HepG2 (cell line): ENCODE results near the gene S100A16. TPM values are rescaled to one million over a fixed set of nuclear protein-coding genes. Genes with fewer than 3 reads are reported as not detected.

Source experiments
- ARNTL ChIP-seq: sonication (generic); formaldehyde crosslinking; IDR thresholded peaks from 2 replicates; pipeline ENCODE4 v1.4.0; 2020; ENCODE audit warnings: mild to moderate bottlenecking, missing genetic modification reagents
- CERS6 ChIP-seq: sonication (generic); formaldehyde crosslinking; IDR thresholded peaks from 2 replicates; pipeline ENCODE4 v1.5.0; 2020; ENCODE audit warnings: missing genetic modification reagents
- ELF3 ChIP-seq: IDR thresholded peaks from 2 replicates; pipeline ENCODE4 v1.6.1; 2016; ENCODE audit warnings: missing genetic modification reagents, missing compliant biosample characterization
- ESRRA ChIP-seq: sonication (generic); formaldehyde crosslinking; IDR thresholded peaks from 2 replicates; pipeline ENCODE4 v1.5.1; 2020; ENCODE audit warnings: mild to moderate bottlenecking, low read depth, missing genetic modification reagents
- FOXM1 ChIP-seq: sonication (generic); formaldehyde crosslinking; IDR thresholded peaks from 2 replicates; pipeline ENCODE4 v1.5.0; 2020; ENCODE audit warnings: missing genetic modification reagents
- HNRNPL ChIP-seq: fragments of 200-400 bp; formaldehyde crosslinking; IDR thresholded peaks from 2 replicates; pipeline ENCODE4 v1.6.1; 2017; ENCODE audit warnings: mild to moderate bottlenecking, low read depth, low read length
- KDM3A ChIP-seq: IDR thresholded peaks from 2 replicates; pipeline ENCODE4 v1.6.1; 2018; ENCODE audit warnings: low read depth, missing compliant biosample characterization
- NCOR1 ChIP-seq: fragments of 200-600 bp; sonication (generic); IDR thresholded peaks from 2 replicates; pipeline ENCODE4 v1.7.0; 2017; ENCODE audit warnings: antibody characterized with exemption, low read length, borderline replicate concordance
- NFATC3 ChIP-seq: sonication (generic); formaldehyde crosslinking; IDR thresholded peaks from 2 replicates; pipeline ENCODE4 v1.5.1; 2020; ENCODE audit warnings: mild to moderate bottlenecking, missing genetic modification reagents
- SALL2 ChIP-seq: sonication (generic); formaldehyde crosslinking; IDR thresholded peaks from 2 replicates; pipeline ENCODE4 v1.8.1; 2023; ENCODE audit warnings: mild to moderate bottlenecking, missing genetic modification reagents, inconsistent platforms
- SOX6 ChIP-seq, 2 experiments: fragments of 450-650 bp in 1 of 2; sonication (generic) in 1 of 2; formaldehyde crosslinking in 1 of 2; IDR thresholded peaks; 2 replicates each; pipeline versions ENCODE4 v1.4.0 to v1.6.1; 2017 to 2020; ENCODE audit warnings: antibody characterized with exemption in 1 of 2, mild to moderate bottlenecking in 1 of 2, missing genetic modification reagents in 1 of 2
- TBX3 ChIP-seq: fragments of 450-650 bp; IDR thresholded peaks from 2 replicates; pipeline ENCODE4 v1.6.1; 2017; ENCODE audit warnings: antibody characterized with exemption, mild to moderate bottlenecking, inconsistent platforms, borderline replicate concordance
- ZBTB10 ChIP-seq: sonication (generic); formaldehyde crosslinking; IDR thresholded peaks from 2 replicates; pipeline ENCODE4 v1.4.0; 2020; ENCODE audit warnings: missing genetic modification reagents, borderline replicate concordance
- ZFX ChIP-seq: sonication (generic); formaldehyde crosslinking; IDR thresholded peaks from 2 replicates; pipeline ENCODE4 v1.4.0; 2020; ENCODE audit warnings: mild to moderate bottlenecking, low read depth, missing genetic modification reagents, moderate library complexity
- ZNF263 ChIP-seq: sonication (generic); formaldehyde crosslinking; IDR thresholded peaks from 2 replicates; pipeline ENCODE4 v1.4.0; 2020; ENCODE audit warnings: missing genetic modification reagents
- ZNF543 ChIP-seq: sonication (generic); formaldehyde crosslinking; IDR thresholded peaks from 2 replicates; pipeline ENCODE4 v1.4.0; 2020; ENCODE audit warnings: mild to moderate bottlenecking, missing genetic modification reagents
- polyA plus RNA-seq, 8 experiments: library from polyadenylated mRNA; depleted of rRNA in 3 of 8; stranded (reverse) in 7 of 8; unstranded in 1 of 8; fragments of >200 nt; fragmentation: Illumina TruSeq in 4 of 8; extraction: Trizol in 4 of 8; gene quantifications; 2 replicates each; pipeline versions ENCODE4 v1.2.1 to v1.2.3, GENCODE V29; 2011 to 2016; ENCODE audit warnings: low read depth in 4 of 8, missing spikeins in 1 of 8, mixed read lengths in 1 of 8; ENCODE audit not compliant: insufficient read depth in 1 of 8
- total RNA-seq, 5 experiments: library from RNA; depleted of rRNA; stranded (reverse); fragments of >200 nt; fragmentation: Illumina TruSeq; extraction: Trizol; gene quantifications; 2 replicates each; pipeline ENCODE4 v1.2.3, GENCODE V29; 2016; ENCODE audit warnings: low read depth in 1 of 5
- TF ChIP-seq, protein P1 (sequence below): sonication (generic); formaldehyde crosslinking; IDR thresholded peaks from 2 replicates; pipeline ENCODE4 v1.4.0; 2020; ENCODE audit warnings: missing genetic modification reagents
- TF ChIP-seq, protein P2 (sequence below): sonication (generic); formaldehyde crosslinking; IDR thresholded peaks from 2 replicates; pipeline ENCODE4 v1.4.0; 2020; ENCODE audit warnings: mild to moderate bottlenecking, missing genetic modification reagents, borderline replicate concordance

The S100A16 gene
- total and polyA plus RNA-seq, 2 of the 13 experiments (the other 11 are each of a cell fraction or from before 2014, with no cell fraction given), result 46.0 to 195 TPM

- TF ChIP-seq ZFX (CRISPR knock-in tag) (peak; percentile 64), TBX3 (no peak), NCOR1 (no peak), NFATC3 (CRISPR knock-in tag) (no peak), HNRNPL (0 out of 2 replicates have a peak, but pooled peaks have one; percentile 62), ESRRA (0 out of 2 replicates have a peak, but pooled peaks have one; percentile 38), ZNF263 (0 out of 2 replicates have a peak, but pooled peaks have one; percentile 11), ELF3 (0 out of 2 replicates have a peak, but pooled peaks have one; percentile 31), KDM3A (peak; percentile 84; the same call in 1 of the 2 replicates), SOX6 (IDR thresholded peaks at IDR 0.05) (no peak), SOX6 (CRISPR knock-in tag; IDR thresholded peaks at IDR 0.05) (peak; percentile 68), ZNF543 (CRISPR knock-in tag) (0 out of 2 replicates have a peak, but pooled peaks have one; percentile 58), ARNTL (peak; percentile 39; the same call in 1 of the 2 replicates), SALL2 (no peak), CERS6 (CRISPR knock-in tag) (no peak), FOXM1 (no peak), ZBTB10 (0 out of 2 replicates have a peak, but pooled peaks have one; percentile 40)
- TF ChIP-seq, protein P1, sequence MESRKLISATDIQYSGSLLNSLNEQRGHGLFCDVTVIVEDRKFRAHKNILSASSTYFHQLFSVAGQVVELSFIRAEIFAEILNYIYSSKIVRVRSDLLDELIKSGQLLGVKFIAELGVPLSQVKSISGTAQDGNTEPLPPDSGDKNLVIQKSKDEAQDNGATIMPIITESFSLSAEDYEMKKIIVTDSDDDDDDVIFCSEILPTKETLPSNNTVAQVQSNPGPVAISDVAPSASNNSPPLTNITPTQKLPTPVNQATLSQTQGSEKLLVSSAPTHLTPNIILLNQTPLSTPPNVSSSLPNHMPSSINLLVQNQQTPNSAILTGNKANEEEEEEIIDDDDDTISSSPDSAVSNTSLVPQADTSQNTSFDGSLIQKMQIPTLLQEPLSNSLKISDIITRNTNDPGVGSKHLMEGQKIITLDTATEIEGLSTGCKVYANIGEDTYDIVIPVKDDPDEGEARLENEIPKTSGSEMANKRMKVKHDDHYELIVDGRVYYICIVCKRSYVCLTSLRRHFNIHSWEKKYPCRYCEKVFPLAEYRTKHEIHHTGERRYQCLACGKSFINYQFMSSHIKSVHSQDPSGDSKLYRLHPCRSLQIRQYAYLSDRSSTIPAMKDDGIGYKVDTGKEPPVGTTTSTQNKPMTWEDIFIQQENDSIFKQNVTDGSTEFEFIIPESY (CRISPR knock-in tag), result peak; percentile 38; the same call in 1 of the 2 replicates
- TF ChIP-seq, protein P2, sequence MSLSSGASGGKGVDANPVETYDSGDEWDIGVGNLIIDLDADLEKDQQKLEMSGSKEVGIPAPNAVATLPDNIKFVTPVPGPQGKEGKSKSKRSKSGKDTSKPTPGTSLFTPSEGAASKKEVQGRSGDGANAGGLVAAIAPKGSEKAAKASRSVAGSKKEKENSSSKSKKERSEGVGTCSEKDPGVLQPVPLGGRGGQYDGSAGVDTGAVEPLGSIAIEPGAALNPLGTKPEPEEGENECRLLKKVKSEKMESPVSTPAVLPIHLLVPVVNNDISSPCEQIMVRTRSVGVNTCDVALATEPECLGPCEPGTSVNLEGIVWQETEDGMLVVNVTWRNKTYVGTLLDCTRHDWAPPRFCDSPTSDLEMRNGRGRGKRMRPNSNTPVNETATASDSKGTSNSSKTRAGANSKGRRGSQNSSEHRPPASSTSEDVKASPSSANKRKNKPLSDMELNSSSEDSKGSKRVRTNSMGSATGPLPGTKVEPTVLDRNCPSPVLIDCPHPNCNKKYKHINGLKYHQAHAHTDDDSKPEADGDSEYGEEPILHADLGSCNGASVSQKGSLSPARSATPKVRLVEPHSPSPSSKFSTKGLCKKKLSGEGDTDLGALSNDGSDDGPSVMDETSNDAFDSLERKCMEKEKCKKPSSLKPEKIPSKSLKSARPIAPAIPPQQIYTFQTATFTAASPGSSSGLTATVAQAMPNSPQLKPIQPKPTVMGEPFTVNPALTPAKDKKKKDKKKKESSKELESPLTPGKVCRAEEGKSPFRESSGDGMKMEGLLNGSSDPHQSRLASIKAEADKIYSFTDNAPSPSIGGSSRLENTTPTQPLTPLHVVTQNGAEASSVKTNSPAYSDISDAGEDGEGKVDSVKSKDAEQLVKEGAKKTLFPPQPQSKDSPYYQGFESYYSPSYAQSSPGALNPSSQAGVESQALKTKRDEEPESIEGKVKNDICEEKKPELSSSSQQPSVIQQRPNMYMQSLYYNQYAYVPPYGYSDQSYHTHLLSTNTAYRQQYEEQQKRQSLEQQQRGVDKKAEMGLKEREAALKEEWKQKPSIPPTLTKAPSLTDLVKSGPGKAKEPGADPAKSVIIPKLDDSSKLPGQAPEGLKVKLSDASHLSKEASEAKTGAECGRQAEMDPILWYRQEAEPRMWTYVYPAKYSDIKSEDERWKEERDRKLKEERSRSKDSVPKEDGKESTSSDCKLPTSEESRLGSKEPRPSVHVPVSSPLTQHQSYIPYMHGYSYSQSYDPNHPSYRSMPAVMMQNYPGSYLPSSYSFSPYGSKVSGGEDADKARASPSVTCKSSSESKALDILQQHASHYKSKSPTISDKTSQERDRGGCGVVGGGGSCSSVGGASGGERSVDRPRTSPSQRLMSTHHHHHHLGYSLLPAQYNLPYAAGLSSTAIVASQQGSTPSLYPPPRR (CRISPR knock-in tag), result no peak
Measured at GRCh38 chr1:153568367-153569099, 44.4 kb downstream of the S100A16 start (continued).
